GM18499 (cell line): ENCODE data around the gene ZNF529.

ENCODE experiments used
- ATAC-seq: cut with Tn5 transposase; IDR thresholded peaks from one replicate; pipeline ENCODE4 v1.9.1; 2021; ENCODE audit warnings: moderate number of reproducible peaks; ENCODE audit not compliant: insufficient read depth, unreplicated experiment

Gene ZNF529

DNA sequence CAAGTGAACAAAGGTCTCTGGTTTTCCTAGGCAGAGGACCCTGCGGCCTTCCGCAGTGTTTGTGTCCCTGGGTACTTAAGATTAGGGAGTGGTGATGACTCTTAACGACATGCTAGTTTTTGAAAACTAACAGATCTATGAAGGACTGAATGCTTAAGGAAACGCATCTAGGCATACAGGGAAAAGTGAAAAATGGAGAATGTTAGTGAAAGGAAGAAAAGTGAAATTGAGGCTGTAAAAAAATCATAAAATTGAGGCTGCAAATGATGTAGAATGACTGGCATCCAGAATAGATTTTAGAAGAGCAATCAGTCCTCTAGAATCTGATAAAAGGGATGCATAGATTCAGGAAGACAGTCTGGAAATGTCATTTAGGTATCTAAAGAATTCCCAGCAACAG is 48.5 kb downstream of the ZNF529 start:
- ATAC-seq = no peak

DNA sequence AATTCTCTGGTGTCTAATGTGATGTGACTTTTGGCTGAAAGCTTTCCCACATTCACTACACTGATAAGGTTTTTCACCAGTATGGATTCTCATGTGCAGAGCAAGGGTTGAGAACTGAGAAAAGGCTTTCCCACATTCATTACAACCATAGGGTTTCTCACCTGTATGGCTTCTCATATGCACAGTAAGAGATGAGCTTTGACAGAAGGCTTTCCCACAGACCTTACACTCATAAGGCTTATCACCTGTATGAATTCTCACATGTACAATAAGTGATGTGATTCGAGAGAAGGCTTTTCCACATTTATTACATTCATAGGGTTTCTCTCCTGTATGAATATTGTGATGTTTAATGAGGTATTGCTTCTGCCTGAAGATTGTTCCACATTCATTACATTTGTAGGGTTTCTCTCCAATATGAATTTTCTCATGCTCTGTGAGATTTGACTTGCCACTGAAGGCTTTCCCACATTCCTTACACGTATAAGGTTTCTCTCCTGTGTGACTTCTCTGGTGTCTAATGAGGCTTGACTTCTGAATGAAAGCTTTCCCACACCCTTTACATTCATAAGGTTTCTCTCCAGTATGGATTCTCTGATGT is 59.0 kb downstream of the ZNF529 start:
- no peak for ATAC-seq

DNA sequence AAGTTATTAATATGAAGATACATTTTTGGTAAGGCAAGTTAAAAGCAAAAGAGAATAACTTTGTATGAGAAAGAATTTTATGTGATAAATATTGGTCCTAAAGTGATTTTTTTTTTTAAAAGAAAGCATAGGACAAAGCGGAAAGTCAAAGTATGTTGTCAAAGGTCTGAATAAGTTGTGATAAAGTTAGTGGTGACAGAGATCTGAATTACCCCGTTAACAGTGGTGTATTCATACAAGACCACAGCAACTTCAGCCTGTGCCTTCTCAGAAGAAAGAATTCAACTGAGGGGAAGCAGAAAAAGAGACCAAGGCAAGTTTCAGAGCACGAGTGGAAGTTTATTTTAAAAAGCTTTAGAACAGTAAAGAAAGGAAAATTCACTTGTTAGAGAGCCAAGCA is 64.8 kb downstream of the ZNF529 start:
- ATAC-seq = no peak

DNA sequence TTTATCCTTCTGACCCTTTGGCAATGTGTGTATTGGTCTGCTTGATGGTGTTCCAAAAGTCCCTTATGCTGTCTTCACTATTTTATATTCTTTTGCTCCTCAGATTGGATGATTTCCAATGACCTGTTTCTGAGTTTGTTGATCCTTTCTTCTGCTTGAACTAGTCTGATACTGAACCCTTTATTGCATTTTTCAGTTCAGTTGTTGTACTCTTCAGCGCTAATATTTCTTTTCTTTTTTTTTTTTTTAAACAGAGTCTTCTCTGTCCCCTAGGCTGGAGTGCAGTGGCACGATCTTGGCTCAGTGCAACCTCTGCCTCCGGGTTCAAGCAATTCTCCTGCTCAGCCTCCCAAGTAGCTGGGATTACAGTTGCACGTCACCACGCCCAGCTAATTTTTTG is 71.1 kb downstream of the ZNF529 start:
- no peak for ATAC-seq

GRCh38 chr19:36497001-36497400 is 76.1 kb downstream of the ZNF529 start:
- no peak for ATAC-seq
